Transverse colon (tissue), 4 donors: ENCODE data around the gene CCM2L. TPM values are rescaled to one million over a fixed set of nuclear protein-coding genes. Genes with fewer than 3 reads are reported as not detected.

Experiments used
- DNase-seq: peaks from one replicate; pipeline ENCODE4 v3.0.0-alpha.2; 2019
- H3K27ac ChIP-seq, 4 donors: fragments of 200-600 bp; sonication (generic); 2 replicates each; pipeline ENCODE4 v1.5.1; 2016 to 2018; ENCODE audit warnings: inconsistent platforms in 4 of 4
- H3K27me3 ChIP-seq: fragments of 200-600 bp; sonication (generic); 2 replicates; pipeline ENCODE4 v1.5.1; 2017; ENCODE audit warnings: inconsistent platforms
- H3K36me3 ChIP-seq, 4 donors: fragments of 200-600 bp; sonication (generic); 2 replicates each; pipeline ENCODE4 v1.5.1; 2017 to 2019; ENCODE audit warnings: inconsistent platforms in 4 of 4
- H3K4me1 ChIP-seq, 4 donors: fragments of 200-600 bp; sonication (generic); 2 replicates each; pipeline ENCODE4 v1.5.1; 2017 to 2020; ENCODE audit warnings: inconsistent platforms in 4 of 4
- H3K4me3 ChIP-seq, 4 donors: fragments of 200-600 bp; sonication (generic); 1 replicate in 1 of 4; 2 replicates in 3 of 4; pipeline versions ENCODE4 v1.5.1 to v1.6.1; 2017 to 2019; ENCODE audit warnings: inconsistent platforms in 4 of 4
- H3K9me3 ChIP-seq, 2 donors: fragments of 200-600 bp; sonication (generic); 2 replicates each; pipeline ENCODE4 v1.5.1; 2017 to 2019; ENCODE audit warnings: inconsistent platforms in 2 of 2
- CTCF ChIP-seq, 5 experiments: fragments of 200-600 bp in 3 of 5; fragments of 450-650 bp in 2 of 5; sonication (generic) in 3 of 5; IDR thresholded peaks; 1 replicate in 2 of 5; 2 replicates in 3 of 5; pipeline ENCODE4 v1.5.1; 2016 to 2017; ENCODE audit warnings: antibody characterized with exemption in 5 of 5, inconsistent platforms in 3 of 5, mild to moderate bottlenecking in 2 of 5, moderate library complexity in 1 of 5
- EP300 ChIP-seq: sonication (generic); formaldehyde crosslinking; IDR thresholded peaks from one replicate; pipeline ENCODE4 v1.6.1; 2017; ENCODE audit warnings: antibody characterized with exemption, low read depth
- POLR2A ChIP-seq: fragments of 450-650 bp; IDR thresholded peaks from one replicate; pipeline ENCODE4 v1.6.1; 2016; ENCODE audit warnings: antibody characterized with exemption, mild to moderate bottlenecking, moderate library complexity
- POLR2AphosphoS5 ChIP-seq, 3 donors: sonication (generic); formaldehyde crosslinking; IDR thresholded peaks; one replicate each; pipeline ENCODE4 v1.6.1; 2016; ENCODE audit warnings: antibody characterized with exemption in 3 of 3
- WGBS, 2 donors: methylation state at CpG; one replicate each; pipeline ENCODE4 v1.1.5; 2018; ENCODE audit warnings: low coverage in 1 of 2; 5-methylcytosine and 5-hydroxymethylcytosine counted together
- in situ Hi-C, 4 donors: fragments of 200-750 bp; cut with MboI; loops; one replicate each; pipeline versions ENCODE4 v1.15.0 to v1.15.1; 2017; ENCODE audit warnings: low sequenced_read_pairs in 3 of 4, low pct_ligation_motif_present in 1 of 4, low pct_unique_long_range_greater_than_20kb in 1 of 4
- intact Hi-C: fragments of 100-400 bp; cut with DNase I; formaldehyde crosslinking; loops from one replicate; pipeline ENCODE4 v1.15.1; 2023; ENCODE audit warnings: low total_unique reads
- total RNA-seq, 4 donors: library from RNA; depleted of rRNA; stranded (reverse); fragments of >200 nt; gene quantifications; one replicate each; pipeline ENCODE4 v1.1.0, GENCODE V29; 2016

The CCM2L gene
- total RNA-seq, 4 donors from 2014 or later = 1.7 to 4.9 (median 3.0) TPM

DNA sequence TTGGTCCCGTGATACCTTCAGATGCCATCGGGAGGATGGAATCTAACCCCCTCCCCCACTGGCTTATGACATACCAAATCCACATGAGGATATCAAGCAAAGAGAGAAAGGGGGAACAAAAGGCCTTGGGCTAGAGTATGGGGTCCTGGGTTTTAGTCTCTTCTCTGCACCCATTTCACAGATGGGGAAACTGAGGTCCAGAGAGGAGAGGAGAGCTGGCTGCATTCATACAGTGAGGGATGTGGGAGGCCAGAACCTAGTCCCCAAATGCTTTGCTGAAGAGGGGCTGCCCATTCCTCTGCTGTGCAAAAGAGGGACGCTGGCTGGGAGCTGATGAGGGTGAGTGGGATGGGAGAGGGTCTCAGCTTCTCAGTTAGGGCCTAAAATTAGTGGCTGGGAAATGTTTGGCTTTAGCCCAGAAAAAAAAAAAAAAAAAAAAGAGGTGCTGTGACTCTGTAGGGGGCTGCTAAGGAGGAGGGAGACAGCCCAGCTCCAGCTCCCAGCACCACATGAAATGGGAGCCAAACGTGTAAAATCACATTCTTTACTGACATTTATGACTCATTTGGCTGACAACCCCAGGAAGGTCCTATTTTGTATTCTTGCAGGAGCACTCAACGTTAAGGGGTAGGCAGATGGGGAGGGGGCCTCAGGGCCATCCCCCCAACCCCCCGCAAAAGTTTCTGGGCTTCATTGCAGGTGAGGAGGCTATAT, 30.4 kb upstream of the CCM2L start:
- Histone ChIP-seq H3K4me1 (no peaks in the 10 kb centered on the region), H3K36me3 (no peaks in the 10 kb centered on the region), H3K9me3 (no peaks in the 10 kb centered on the region), H3K27ac (no peak overlapping the region), H3K27me3 (peaks cover 17% of the 10 kb centered on the region), H3K4me3 (no peak overlapping the region)
- TF ChIP-seq EP300 (no peak), CTCF (IDR thresholded peaks at IDR 0.05) (no peak), POLR2A (no peak), POLR2AphosphoS5 (IDR thresholded peaks at IDR 0.05) (no peak)
- 40 to 55% methylated on average over 3 to 6 of the region's 6 CpGs for WGBS, 2 donors
- in situ Hi-C loops = no loop called here
- intact Hi-C loops = no loop called here
- no peak for DNase-seq

- no peak for DNase-seq
- intact Hi-C loops = no loop called here
- in situ Hi-C loops = no loop called here
- Histone ChIP-seq H3K27ac (no peak overlapping the region), H3K4me1 (no peaks in the 10 kb centered on the region), H3K9me3 (no peaks in the 10 kb centered on the region), H3K27me3 (peaks cover 7% of the 10 kb centered on the region), H3K36me3 (no peaks in the 10 kb centered on the region), H3K4me3 (no peak overlapping the region)
- no peak for TF ChIP-seq POLR2A
- TF ChIP-seq POLR2AphosphoS5 (IDR thresholded peaks at IDR 0.05) = no peak
- no peak for TF ChIP-seq EP300
- TF ChIP-seq CTCF (IDR thresholded peaks at IDR 0.05) = no peak
- WGBS, 2 donors = 56% methylated on average over 2 of the region's 2 CpGs
These were observed 28.5 kb upstream of the CCM2L start for GRCh38 chr20:31981784-31982183.

DNA sequence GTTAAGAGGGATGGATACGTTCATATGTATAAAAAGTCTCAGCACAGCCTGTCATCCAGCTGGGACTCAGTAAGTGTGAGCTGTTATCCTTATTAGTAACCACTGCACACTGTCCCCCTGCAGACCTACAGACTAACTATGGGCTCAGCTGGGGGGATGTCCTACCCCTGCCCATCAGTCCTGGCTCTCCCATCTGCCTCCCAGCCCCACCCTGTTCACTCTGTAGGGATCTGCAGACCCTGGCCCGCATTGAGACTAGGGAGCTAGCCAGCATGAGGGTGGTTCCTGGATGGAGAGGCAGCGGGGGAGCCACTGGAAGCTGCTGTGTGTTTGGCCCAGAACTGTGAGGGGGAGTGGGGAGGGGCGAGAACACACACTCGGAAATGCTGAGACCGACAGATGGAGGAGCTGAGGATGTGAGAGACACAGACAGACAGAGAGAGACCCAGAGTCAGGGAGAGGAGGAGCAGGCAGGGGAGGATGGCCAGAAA, 25.2 kb upstream of the CCM2L start:
- Histone ChIP-seq H3K4me1 (no peaks in the 10 kb centered on the region), H3K9me3 (no peaks in the 10 kb centered on the region), H3K36me3 (no peaks in the 10 kb centered on the region), H3K4me3 (no peak overlapping the region), H3K27ac (no peak overlapping the region), H3K27me3 (peaks cover 7% of the 10 kb centered on the region)
- TF ChIP-seq CTCF (IDR thresholded peaks at IDR 0.05) (no peak), POLR2AphosphoS5 (IDR thresholded peaks at IDR 0.05) (no peak), EP300 (no peak), POLR2A (no peak)
- in situ Hi-C loops (no loop called here), intact Hi-C loops (no loop called here)
- no peak for DNase-seq
- 17 to 34% methylated on average over 1 to 6 of the region's 6 CpGs for WGBS, 2 donors

DNA sequence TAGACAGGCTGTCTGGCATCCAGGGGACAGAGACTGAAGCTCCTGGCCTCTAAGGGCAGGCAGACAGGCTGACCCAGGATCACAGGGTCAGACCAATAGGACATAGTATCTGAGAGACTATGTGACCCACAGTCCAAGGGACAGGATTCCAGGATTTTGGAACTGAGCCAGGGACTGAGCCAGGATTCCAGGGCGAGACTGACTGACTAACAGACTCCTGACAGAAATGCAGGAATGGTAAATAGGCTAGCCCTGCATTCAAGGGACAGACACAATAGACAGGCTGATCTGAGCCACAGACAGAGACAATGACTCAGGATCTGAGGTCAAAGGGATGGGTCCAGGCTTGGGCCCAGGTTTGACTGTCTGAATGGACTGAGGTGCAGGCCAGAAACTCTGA, 22.5 kb upstream of the CCM2L start:
- in situ Hi-C loops (no loop called here), intact Hi-C loops (no loop called here)
- Histone ChIP-seq H3K36me3 (no peaks in the 10 kb centered on the region), H3K4me3 (no peak overlapping the region), H3K4me1 (no peaks in the 10 kb centered on the region), H3K27ac (no peak overlapping the region), H3K27me3 (no peaks in the 10 kb centered on the region), H3K9me3 (no peaks in the 10 kb centered on the region)
- TF ChIP-seq CTCF (IDR thresholded peaks at IDR 0.05) (no peak), POLR2A (no peak), POLR2AphosphoS5 (IDR thresholded peaks at IDR 0.05) (no peak), EP300 (no peak)
- 33% methylated on average over 1 of the region's 1 CpG; no CpG with 5 or more reads in 1 of the 2 donors for WGBS, 2 donors
- no peak for DNase-seq
